ENCODE data around the gene CAMK1D.
"Not testable (repeated sequence)": the region's sequence is repeated elsewhere in the genome, so short reads cannot be mapped to it uniquely, and the experiment has no call there.

The CAMK1D gene

DNA sequence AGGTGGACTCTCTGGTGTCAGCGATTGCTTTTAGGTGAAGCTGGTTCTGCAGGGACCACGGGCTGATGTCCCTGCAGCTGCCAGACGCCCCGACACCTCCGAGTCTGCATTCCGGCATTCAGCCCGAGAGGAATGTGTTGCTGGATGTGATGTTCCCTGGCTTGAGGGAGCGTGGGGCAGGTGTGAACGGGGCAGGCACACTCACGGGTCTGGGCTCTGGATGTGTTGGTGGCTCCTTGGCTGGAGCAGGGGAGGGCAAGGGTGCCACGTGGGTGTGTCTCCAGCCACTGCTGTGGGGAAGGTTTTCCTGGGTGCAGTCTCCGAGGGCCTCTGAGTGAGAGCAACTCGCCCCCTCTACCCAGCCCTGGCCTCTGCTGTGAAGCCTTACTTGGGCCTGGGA is 140.5 kb downstream of the CAMK1D start:
- in situ Hi-C loops (cut with HindIII; ENCODE audit: low sequenced_read_pairs), result no loop called here

GRCh38 chr10:12490963-12491362 is 141.6 kb downstream of the CAMK1D start:
- in situ Hi-C loops (cut with HindIII; ENCODE audit: low sequenced_read_pairs), result no loop called here

DNA sequence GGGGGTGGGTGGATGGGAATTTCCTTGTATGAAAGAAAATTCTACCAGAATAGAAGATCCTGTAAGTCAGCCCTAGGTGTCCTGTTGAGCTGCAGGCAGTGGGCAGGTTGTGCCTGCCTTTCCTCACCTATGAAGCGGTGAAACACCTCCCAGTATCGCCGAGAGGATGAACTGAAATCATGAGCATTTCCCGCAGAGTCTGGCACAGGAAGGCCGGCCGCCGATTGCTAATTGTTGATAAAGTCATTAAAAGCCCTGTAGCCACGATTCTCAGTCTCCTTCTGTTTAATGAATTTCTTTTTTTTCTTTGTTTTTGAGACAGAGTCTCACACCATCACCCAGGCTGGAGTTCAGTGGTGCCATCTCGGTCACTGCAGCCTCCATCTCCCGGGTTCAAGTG is 142.1 kb downstream of the CAMK1D start:
- in situ Hi-C loops (cut with HindIII; ENCODE audit: low sequenced_read_pairs), result no loop called here

DNA sequence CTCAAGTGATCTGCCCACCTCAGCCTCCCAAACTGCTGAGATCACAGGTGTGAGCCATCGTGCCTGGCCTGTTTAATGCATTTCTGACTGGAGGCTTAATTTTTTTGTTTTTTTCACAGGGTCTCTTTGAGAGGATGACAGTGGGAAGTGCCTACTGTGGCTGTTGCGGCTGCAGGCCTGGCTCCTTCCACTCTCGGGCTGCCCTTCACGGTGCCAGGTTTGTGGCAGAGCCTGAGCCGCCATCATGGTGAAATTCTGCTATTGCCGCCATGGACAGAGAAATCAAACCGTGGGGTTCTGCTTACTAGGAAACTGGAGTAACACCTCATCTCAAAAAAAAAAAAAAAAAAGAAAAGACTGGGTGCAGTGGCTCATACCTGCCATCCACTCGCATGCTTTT is 142.7 kb downstream of the CAMK1D start:
- in situ Hi-C loops (cut with HindIII; ENCODE audit: low sequenced_read_pairs), result no loop called here

GRCh38 chr10:12497046-12497445 is 147.7 kb downstream of the CAMK1D start:
- in situ Hi-C loops (cut with HindIII; ENCODE audit: low sequenced_read_pairs), result not testable (repeated sequence)

DNA sequence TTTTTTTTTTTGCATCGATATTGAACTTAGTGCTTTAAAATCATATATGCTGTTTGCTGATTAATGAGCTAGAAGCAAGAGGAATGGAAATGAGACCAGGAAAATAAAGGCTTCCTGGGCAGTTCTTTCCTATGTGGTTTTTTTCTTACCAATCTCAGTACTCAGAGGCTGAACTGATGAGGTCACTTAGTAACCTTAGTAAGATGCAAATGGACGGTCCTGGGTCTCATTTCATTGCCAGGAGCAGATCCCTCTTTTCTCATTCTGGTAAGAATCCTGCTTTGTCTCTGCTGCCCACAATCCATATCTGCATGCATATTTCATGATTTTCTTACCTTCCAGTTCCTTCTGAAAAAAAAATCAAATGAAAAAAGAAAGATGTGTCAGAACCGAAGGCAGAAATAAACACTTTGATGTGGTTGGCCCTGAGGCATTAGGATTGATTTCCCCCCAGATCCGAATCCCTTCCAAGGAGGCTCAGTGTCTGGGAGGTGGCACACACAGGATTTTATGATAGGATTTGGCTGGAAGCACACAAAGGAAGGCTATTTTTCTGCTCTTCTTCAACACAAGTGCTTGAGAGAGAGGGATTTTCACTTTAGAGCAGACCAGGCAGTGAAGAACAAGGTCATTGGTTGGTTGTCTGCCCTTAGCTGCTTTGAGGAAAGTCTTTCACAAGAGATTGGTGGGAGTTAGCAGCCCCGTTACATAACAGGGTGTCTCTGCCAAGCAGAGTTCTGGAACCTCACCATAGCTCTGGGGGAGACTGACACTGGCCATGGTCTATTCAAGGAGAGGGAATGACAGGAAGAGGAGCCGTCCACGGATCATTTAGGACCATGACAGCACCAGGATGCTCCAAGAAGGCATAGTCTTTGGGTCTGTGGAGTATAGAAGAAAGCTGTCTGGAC is 150.0 kb downstream of the CAMK1D start:
- in situ Hi-C loops (cut with HindIII; ENCODE audit: low sequenced_read_pairs), result no loop called here

DNA sequence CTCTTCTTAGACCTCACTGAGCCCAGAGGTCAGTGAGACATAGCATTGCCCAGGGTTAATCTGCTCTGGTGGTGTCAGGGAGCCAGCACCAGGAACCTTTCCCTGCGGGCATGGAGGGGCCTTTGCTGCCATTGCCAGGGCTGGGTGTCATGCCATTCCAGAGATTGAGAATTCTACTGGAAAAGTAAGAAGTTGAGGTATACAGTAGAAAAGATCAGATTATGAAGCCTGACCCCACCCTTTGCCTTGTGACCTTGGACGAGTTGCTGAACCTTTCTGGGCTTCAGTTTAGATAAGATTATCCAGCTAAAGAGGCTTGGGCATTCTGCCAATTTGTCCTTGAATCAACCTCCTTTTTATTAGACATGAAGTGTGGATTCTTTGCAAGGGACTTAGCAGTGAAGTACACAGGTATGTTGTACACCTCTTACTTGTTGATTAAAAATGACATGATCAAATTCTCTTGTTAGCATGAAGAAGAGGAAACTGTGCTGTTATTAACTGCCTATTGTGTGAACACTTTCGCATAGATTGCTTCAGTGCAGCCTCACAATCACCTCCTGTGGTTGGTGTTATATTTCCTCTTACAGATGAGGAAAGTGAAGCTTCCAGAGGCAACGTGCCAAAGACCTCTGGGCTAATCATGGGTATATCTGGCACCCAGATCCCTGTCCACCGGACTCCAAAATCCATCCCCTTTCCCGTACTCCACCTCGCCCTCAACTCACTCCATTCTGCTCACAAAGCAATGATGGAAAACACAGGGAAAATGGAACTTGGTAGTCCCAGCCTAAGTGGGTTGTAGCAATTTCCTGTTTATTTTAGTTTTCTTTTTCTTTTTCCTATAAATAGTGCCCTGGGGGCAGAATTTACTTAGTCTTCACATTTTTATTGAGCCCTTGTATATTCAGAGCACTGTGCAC is 151.3 kb downstream of the CAMK1D start:
- in situ Hi-C loops (cut with HindIII; ENCODE audit: low sequenced_read_pairs), result no loop called here

GRCh38 chr10:12501324-12501723 is 152.0 kb downstream of the CAMK1D start:
- in situ Hi-C loops (cut with HindIII; ENCODE audit: low sequenced_read_pairs), result no loop called here

- in situ Hi-C loops (cut with HindIII; ENCODE audit: low sequenced_read_pairs), result no loop called here
These were observed 152.6 kb downstream of the CAMK1D start for GRCh38 chr10:12501841-12502525.

DNA sequence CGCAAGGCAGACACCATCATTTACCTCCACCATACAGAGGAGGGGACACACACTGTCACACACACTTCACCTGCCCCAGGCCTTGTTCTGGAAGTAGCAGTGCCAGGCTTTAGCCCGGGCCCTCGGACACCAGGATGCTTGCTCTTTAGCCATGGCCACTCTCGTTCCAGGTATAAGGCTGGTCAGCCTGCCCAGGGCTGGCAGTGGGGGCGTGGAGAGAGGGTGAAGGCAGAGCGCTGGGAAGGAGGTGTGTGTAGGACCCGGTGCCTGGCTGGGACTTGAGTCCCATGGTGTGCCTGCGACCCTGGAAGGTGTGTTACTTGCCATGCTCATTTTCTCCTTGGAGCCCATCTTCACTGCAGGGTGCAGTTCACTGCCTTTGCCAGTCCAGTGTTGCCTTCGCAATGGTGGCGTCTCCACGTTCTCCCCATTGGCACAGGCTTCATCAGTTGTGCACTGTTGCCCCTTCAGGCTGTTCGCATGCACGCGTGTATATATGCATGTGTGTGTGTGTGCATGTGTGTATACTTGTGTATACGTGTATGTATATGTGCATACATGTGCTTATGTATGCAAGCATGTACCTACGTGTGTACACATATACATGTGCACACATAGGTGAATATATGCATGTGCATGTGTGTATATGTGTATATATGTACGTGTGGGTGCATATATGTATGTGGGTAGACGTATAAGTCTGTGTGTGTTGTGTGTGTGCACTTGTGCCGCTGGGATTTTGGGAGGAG is 153.4 kb downstream of the CAMK1D start:
- in situ Hi-C loops (cut with HindIII; ENCODE audit: low sequenced_read_pairs), result no loop called here

- in situ Hi-C loops (cut with HindIII; ENCODE audit: low sequenced_read_pairs), result no loop called here
These were observed 154.0 kb downstream of the CAMK1D start for GRCh38 chr10:12503311-12503710.

DNA sequence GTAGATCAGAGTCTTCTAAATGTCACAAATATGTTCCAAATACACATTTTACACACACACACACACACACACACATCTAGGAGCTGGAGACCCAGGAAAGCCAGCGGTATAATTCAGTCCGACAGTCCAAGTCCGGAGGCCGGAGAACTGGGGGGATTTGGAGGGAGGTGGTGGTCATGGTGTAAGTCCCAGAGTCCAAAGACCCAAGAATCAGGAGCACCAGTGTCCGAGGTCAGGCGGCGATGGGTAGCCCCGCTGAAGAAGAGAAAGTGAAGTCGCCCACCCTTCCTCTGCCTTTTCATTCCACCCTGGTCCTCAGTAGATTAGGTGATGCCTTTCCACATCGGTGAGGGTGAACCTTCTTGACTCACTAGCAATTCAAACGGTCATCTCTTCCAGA is 154.8 kb downstream of the CAMK1D start:
- in situ Hi-C loops (cut with HindIII; ENCODE audit: low sequenced_read_pairs), result no loop called here

DNA sequence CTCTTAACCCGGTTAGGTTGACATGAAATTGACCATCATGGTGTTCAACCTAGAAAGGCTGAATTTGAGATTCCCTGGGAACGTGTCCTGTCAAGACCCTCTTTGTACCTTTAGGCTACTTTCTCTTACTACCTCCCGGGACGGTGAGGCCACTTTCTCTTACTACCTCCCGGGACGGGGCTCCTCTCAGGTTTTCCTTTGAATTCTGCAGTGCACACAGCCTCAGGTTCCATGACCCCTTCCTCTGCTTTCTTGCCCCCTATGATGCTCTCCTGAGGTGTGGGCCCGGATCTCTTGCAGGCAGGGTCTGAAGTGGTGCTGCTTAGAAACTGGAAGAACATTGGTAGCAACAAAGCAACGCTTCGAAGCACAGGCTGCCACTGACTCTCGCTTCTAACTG is 155.3 kb downstream of the CAMK1D start:
- in situ Hi-C loops (cut with HindIII; ENCODE audit: low sequenced_read_pairs), result no loop called here

DNA sequence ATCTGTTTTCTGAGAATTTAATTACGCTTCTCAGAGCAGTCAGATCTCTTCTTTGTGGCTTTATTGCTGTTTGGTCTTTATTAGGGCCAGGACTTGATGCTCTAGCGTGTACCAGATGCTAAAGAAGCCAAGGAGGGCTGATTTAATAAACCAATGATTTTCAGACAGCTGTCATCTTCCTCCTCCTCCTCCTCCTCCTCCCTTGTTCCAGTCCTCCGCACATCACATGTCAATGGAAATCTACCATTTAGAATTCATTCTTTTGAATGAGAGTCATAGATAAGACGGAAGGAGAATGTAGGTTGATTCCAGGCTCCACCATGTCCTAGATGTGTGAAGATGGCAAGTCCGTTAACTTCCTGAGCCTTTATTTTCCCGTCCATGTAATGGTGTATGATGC is 156.3 kb downstream of the CAMK1D start:
- in situ Hi-C loops (cut with HindIII; ENCODE audit: low sequenced_read_pairs), result no loop called here

GRCh38 chr10:12507165-12507850 is 158.0 kb downstream of the CAMK1D start:
- in situ Hi-C loops (cut with HindIII; ENCODE audit: low sequenced_read_pairs), result no loop called here

GRCh38 chr10:12508165-12508564 is 158.8 kb downstream of the CAMK1D start:
- in situ Hi-C loops (cut with HindIII; ENCODE audit: low sequenced_read_pairs), result no loop called here

DNA sequence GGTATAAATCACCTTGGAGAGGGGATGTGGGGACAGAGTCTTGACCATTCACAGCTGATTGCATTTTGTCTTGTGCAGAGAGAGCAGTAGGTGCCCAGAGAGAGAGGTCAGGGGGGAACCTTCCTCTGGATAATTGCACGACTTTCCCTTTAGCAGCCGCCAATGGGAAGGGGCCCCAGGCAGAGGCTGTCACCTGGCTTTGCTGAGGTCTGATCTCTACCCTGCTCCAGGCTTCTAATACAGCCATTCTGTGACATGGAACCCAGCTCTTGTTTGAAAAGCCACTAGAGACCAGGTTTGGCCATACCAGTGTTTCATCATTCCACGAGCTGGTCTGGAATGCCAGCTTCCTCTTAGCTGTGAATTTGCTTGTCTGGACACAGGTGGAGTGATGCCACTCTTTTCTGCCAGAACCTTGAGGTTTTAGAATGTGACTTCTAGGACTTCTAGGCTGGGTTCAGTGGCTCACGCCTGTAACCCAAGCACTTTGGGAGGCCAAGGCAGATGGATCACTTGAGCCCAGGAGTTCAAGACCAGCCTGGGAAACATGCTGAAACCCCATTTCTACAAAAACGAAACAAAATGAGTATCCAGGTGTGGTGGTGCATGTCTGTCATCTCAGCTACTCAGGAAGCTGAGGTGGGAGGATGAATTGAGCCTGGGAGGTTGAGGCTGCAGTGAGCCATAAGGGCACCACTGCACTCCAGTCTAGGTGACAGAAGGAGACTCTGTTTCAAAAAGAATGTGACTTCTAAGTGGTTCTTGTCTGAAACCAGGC is 159.9 kb downstream of the CAMK1D start:
- in situ Hi-C loops (cut with HindIII; ENCODE audit: low sequenced_read_pairs), result no loop called here

- in situ Hi-C loops (cut with HindIII; ENCODE audit: low sequenced_read_pairs), result no loop called here
These were observed 160.4 kb downstream of the CAMK1D start for GRCh38 chr10:12509794-12510100.

GRCh38 chr10:12510501-12510941 is 161.2 kb downstream of the CAMK1D start:
- in situ Hi-C loops (cut with HindIII; ENCODE audit: low sequenced_read_pairs), result no loop called here

Measured in DLD1 (cell line).